ENCODE measurements around the gene ZNF831.

Gene ZNF831

DNA sequence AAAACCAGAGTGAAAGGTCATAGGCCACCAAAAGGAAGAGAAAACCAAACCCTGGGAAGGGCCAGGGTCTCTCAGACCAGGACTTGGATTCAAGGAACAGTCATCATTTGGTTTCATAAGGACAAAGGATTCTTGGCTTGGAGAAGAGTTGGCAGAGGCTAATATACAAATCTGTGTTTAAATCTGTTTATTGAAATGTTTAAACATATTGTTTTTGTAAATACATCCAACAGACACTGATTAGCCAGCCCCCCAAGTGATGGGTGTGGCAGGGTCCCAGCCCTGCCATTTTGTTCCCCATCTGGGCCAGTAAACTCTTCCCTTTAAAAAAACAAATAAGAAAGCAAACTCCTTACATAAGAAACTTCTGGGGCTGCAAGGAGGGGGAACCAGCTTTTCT is 6.1 kb upstream of the ZNF831 start:
- DNase-seq (ENCODE audit: low read depth in 2 of 2) = no peak

DNA sequence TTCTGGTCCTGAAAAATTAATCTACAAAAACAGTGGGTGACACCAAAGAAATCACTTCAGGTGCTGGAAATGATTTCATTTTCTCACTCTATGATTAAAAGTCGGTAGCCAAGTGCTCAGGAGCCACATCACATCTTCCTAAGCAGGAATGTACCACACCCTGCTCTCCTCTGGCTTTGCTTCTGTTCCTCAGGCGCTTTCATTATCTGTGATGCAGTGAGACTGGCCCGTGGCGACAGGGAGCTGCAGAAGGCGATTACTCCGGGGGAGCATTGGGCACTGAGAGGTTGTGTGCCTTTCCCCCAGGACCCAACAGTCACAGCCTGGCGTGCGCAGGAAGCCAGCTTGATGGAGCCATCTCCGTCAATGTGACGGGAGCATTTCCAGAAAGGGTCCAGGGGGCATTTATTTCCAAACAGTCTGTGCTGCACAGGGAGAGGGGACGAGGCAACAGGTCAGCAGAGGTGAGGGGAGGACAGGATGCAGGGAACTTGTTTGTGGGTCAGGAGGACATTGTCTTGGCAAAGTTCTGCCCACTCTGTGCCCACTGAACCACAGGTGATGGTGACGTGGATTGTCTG is 5.6 kb upstream of the ZNF831 start:
- DNase-seq (ENCODE audit: low read depth in 2 of 2) = no peak

DNA sequence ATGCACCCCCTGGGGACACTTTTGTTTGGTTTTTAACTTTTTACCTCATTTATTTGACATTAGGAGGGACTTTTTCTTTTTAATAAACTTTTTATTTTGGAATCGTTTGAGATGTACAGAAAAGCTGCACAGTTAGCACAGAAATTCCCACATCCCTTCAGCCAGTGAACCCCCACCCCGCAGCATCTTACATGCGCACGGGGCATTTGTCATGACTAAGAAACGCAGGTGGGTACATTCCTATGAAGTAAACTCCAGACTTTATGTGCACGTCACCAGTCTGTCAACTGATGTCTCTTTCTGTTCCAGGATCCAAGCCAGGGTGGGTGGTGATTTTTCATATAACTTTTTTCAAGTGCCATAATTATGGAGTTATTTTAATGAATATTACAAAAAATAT is 4.9 kb upstream of the ZNF831 start:
- DNase-seq (ENCODE audit: low read depth in 2 of 2) = no peak

DNA sequence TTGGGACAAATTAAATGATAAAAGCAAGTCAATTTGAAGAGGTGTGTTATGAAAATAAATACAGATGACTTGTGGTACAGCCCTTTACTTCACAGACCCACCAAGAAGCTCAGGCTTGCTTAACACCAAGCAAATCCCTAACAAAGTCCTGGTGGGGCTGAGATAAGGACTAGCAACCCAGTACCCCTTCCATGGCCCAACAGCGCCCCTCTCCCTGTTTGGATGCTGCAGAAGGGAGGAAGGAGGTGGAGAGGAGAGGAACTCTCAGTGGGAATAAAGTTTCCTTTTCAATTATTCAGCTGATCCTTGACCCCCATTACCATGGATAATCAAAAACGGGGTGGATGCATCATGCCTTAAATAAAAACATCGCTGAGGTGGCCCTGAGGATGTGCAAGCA is 4.5 kb upstream of the ZNF831 start:
- DNase-seq (ENCODE audit: low read depth in 2 of 2) = no peak

DNA sequence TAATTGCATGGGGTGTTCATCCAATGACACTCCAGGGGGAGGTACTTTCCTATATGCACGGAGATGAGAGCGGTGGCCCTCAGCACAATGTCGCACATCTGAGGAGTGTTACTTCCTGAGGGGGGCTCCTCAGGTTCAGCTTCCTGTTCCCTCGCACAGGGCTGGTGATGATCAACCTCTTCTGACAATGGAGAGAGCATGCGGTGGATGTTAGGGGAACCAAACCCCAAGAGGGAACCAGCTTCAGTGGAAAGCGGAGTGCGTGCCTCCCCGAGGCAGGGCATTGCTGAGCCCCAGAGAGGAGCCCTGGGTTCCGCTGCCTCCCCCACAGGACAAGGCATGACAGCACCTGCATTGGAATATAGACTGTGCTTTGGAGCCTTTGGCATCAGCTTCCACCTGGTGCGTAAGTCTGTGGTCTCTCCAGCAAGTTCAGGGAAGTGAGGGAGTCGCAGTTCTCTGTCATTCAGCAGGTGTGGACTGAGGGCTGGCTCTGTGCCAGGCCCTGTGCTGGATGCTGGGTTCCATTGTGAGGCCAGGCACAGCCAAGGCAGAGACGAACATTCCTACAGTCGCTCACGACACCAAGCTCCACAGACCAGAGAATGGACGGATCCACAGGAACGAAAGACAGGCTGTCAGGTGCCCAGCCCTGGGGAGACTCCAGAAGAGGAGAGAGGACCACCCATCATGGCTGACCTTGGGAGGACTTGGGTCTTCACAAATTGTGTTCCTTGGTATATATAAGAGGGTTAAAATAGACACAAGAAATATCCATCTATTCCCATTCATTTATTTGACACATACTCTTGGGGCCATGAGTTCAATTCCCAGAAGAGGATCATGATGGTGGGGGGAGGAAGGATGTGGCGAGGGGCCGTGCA is 3.9 kb upstream of the ZNF831 start:
- peak; percentile 40 to 45 for DNase-seq (ENCODE audit: low read depth in 2 of 2)

DNA sequence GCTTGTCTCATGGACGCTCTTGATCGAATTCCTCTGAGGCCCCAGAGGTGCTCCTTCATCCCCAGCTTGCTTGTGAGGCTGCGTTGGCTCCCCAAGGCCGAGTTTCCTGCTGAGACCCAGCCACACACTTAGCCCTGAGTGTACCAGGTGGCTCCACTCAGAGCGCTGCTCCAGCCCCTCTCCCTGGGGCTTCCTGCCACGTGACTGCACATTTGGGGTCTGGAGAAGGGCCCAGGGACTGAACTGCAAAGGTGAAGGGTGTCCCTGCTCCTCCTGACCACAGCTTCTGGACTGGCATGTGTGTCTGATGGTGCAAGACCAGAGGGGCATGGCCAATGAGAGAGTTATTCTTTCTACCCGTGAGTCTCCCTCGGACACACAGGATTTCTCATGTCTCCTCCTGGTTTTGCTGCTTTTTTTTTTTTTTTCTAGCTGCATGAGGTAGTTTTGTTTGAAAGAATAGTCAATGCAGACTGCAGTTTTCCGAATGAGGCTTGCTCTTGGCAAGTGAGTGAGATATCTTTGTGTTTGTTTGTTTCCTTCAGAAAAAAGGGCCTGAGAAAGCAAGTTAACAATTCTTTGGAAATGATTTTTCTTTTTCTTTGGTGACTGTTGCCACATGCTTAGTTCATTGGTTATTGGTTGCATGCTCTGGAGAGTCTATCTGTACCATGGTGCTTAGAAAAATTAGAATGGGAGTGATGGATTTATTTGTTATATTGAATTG is 3.1 kb upstream of the ZNF831 start:
- no peak for DNase-seq (ENCODE audit: low read depth in 2 of 2)

DNA sequence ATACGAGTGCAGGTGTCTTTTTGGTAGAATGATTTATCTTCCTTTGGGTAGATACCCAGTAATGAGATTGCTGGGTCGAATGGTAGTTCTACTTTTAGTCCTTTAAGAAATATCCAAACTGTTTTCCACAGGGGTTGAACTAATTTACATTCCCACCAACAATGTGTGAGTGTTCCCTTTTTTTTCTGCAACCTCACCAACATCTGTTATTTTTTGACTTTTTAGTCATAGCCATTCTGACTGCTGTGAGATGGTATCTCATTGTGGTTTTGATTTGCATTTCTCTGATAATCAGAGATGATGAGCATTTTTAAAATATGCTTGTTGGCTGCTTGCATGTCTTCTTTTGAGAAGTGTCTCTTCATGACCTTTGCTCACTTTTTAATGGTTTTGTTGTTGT is 1.9 kb upstream of the ZNF831 start:
- no peak for DNase-seq (ENCODE audit: low read depth in 2 of 2)

DNA sequence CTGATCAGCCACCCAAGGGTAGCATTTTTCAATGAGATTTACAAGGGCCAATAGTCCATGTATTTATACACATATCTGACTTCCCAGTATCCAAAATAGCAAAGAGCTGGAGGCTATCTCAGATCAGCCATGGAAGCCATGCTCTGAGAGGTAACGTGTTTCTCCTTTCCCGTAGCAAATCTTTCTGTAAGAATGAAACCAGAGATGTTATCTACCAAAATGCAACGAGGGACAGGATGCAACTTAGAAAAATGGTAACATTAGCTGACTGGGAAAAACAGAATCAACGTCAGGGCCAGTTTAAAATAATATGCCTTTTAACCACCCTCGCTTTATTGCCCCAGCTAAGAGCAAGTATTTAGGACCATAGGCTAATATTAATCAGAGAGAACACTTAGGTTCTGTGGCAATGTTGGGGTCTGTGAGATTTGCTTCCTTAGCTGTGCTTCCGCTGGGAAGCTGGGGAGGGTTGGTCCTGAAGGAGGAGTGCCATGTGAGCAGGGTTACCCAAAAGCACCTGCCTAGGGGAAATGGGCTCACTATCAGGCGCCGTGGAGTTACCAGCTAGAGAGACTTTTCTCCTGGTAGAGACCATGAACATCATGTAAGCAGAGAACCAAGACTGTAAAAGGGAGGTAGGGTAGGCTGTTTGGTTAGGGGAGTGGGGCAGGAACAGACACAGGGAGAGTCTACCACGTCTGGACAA is 1.2 kb downstream of the ZNF831 start:
- DNase-seq (ENCODE audit: low read depth in 2 of 2) = no peak

DNA sequence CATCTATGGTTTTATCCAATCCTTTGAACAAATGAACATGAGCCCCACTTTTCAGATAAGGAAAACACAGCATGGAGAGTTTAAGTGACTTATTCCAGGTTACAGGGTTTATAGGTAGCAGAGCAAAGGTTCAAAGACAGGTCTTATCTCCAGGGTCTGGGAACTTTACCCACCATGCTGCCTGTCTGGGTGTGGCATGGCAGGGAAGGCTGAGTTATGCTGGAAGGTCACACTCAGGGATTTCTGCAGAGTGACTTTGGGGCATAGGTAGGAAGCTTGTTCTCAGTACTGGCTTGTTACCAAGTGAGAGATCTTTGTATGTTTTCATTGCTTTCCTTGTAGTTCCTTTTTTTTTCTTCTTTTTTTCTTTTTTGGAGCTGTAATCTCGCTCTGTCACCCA is 1.8 kb downstream of the ZNF831 start:
- no peak for DNase-seq (ENCODE audit: low read depth in 2 of 2)

DNA sequence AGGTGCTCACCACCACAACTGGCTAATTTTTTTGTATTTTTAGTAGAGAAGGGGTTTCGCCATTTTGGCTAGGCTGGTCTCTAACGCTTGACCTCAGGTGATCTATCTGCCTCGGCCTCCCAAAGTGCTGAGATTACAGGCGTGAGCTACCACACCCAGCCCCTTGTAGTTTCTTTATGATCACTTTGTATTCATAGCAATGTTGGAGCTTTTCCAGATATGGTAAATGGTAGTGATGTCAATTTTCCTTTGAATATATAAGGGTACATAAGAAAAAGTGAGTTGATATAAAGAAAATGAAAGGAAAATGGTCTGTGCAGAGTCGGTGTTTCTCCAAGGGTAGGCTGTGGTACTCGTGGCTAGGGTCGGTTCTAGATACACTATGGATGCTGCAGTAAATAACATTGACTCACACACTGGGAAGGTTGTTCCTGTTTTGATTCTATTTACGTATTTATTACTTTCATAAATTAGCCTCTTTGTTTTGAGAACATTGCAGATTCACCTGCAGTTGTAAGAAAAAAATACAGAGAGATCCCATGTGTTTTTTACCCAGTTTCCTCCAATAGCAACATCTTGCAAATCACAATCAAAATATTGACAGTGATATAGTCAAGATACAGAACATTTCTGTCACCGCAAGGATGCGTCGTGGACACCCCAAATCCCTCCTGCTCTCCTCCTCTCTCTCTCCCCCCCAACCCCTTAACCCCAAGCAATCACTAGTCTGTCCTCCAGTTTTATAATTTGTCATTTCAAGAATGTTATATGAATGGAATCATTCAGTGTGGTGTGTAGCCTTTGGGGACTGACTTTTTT is 2.5 kb downstream of the ZNF831 start:
- DNase-seq (ENCODE audit: low read depth in 2 of 2) = no peak

DNA sequence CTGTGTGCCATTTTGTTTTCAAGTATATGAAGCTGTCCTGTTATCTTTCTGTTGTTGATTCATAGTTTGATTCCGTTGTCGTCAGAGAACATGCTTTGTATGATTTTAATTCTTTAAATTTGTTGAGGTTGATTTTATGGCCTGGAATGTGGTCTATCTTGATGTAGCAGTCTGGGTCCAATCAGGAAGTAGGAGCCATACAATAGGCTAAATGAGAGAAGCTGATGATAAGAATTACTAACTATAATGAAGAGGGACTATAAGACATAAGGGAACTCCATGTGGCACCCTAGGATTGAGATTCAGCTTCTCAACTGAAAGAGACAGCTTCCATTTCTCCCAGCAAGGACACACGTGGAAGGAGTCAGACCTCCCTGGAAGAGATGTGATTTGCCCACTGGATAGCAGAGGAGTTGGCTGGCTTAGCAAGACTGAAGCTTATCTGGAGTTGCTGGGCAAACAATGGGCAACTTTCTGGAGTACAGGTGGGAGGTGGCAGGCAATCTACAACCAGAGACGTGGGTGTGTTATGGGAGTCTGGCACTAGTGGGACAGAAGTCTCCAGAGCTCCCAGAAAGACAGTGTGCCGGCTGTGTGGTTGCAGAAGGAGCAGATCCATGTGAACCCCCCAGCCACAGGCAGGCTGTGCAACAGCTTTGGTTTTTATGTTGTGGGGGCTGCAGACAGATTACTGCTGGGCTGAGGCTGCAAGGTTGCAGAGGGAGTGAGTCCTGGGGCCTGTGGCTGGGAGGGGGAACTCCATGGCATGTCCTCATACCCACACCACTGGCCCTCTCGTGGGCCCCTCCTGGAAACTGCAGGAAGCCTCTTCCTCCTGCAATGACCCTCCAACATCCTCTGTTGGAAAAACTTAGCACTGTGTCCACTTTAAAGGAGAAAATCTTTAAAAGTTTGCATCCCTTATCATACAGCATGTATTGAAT is 7.1 kb downstream of the ZNF831 start:
- DNase-seq (ENCODE audit: low read depth in 2 of 2) = no peak

DNA sequence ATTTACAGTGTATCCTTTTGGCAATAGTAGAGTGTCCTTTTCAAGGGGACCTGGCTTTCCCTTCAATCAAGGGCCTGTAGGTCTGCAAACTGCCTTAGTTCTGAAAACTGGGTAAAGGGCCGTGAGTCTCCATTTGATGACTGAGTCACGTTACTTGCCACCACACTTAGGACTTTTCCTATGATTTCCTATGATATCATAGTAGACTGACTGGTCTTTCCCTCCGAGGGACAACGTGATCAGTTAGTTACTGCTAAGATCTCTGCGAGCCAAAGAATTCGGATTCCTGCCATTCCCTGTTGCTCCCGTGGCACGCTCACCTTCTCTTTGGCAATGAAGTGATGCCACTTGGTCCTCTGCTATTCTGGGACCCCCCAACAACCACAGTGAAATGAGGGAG is 8.4 kb downstream of the ZNF831 start:
- DNase-seq (ENCODE audit: low read depth in 2 of 2) = no peak

DNA sequence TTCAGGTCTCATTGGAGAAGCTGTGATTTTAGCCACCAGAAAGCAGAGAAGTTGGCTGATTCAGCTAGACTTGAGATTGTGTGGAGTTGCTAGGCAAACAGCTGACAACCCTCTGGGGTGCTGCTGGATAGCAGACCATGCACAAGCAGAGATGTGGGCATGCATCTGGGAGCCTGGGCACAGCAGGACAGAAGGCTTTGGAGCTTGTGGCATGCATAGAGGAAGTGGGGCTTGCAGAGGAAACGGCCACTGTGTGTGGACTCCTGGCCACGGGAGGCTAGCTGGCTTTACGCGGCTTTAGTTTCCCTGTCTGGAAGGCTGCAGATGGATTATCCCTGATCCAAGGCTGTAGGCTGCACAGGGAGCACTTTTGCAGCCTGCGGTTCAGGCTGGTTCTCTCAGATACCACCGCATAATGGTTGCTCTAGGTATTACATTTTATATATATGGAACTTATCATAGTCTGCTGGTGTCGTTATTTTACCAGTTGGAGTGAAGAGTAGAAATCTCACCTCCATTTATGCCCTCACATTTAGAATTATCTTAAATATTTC is 10.4 kb downstream of the ZNF831 start:
- DNase-seq (ENCODE audit: low read depth in 2 of 2) = no peak

DNA sequence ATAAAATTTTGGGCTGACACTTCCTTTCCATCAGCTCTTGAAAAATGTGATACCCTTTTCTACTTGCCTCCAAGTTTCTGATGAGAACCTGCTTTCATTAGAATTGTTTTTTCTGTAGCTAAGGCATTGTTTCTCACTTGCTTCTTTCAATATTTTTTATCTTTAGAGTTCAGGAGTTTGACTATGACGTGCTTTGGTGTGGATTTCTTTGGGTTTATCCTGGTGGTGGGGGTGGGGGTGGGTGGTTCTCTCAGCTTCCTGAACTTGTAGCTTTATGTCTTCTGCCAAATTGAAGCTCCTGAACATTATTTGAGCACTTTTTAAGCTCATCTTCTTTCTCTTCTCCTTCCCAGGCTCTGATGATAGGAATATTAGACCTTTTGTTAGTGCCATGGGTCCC is 11.4 kb downstream of the ZNF831 start:
- no peak for DNase-seq (ENCODE audit: low read depth in 2 of 2)

DNA sequence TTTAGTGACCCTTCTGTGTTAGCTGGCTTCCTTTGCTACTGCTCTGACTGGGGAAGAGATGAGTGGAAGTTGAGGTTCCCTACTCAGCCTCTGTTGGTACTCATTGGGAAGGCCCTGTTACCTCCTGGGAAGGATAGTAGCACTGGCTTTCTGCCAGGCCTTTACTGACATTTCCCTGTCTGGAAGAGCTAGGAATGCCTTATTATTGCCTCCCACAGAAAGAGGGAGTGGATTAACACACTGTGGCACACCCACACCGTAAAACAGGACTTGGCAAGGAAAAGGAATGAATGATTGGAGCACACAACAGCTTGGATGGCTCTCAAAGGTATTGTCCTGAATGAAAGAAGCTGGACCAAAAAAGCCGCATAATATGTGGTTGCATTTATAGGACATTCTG is 12.2 kb downstream of the ZNF831 start:
- DNase-seq (ENCODE audit: low read depth in 2 of 2) = no peak

DNA sequence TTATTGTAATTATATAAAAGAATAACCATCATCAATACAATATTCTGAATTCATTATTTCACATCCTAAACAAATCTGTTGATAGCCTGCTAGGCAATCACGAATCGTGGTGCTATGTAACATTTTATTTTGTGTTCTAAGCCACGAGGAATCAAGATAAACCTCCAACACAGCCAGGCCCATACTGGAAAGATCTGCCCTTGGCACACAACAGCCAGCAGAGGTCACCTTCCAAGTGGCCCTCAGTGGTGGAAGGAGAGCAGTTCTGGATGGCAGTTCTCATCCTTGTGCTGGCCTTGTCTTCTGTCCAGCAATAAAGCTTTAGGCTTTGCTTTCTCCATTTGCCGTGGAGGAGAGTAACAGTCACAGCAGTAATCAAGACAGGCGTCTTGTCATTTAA is 13.2 kb downstream of the ZNF831 start:
- DNase-seq (ENCODE audit: low read depth in 2 of 2) = no peak

DNA sequence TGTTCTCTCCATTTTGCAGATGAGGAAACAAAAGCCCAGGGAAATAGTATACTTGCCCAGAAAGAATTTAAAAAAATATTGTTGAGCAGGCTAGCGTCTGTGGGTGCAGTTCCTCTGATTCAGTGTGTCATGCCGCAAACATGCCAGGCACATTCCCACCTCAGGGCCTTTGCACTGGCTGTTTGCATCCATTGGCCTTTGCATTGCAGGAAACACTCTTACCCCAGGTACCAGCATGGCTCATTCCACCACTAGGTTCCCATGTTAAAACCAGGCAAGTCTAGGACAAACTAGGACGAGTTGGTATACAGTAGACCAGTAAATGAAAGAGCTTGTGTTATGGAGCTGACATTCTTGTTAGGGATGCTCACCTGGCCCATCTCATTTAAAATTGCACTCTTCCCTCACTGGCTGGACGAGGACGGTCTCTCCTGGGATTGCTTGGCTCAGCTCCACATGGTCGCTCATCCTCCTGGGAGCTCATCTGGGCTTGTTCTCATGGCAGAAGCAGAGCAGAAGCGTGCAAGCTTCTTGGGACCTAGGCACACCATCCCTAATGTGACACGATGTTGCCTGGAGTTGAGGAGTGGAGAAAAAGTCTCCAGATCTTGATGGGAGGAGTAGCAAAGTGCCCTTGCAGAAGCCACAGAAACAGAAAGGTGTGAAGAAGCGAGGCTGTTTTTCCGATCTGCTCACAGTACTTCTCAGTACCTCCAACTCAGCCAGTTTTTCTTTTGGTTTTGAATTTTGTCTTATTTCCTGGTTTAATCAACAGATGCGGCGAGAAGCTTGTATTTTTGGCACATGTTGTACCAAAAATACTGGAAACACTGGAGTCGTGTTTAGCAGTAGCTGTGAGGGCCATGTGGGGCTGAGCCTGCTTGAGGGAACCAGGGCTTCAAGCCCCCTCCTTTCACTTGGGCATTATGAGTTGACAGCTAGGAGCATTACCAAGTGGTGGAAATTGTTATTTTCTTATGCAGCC is 13.9 kb downstream of the ZNF831 start:
- no peak for DNase-seq (ENCODE audit: low read depth in 2 of 2)

DNA sequence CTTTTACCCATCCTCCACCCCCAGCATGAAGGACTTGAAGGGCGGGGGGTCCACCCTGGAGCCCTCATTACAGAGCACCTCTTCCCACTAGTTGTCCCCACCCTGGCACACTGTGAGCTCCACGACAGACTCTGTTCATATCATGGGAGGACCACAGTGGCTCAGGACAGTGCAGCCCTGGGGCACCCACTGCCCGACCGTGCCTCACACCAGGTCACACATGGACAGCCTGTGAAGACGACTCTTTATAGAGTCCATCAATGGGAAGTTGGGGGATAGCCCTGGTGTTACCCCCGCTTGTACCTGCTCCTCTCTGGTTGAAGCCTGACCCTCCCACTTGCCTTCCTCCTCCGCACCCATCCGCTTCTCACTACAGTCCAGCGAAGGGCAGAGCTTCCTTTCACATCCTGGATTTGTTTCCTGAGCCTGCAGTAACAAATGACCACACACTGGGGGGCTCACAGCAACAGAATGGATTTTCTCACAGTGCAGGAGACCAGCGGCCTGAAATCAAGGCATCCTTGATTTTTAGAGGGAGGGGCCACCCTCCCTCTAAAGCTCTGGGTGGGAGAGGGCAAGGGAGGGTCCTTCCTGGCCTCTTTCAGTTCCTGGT is 15.5 kb downstream of the ZNF831 start:
- DNase-seq (ENCODE audit: low read depth in 2 of 2) = no peak

Data from stimulated activated CD8-positive, alpha-beta memory T cell treated with anti-CD3 and anti-CD28 coated beads, Interleukin-7, amount 100 ng/mL, for 1 hour (primary cell).